Measurements from ENCODE around the gene CCDC136. TPM values are rescaled to one million over a fixed set of nuclear protein-coding genes. Genes with fewer than 3 reads are reported as not detected.

Gene CCDC136
- total RNA-seq, 1 donor from 2014 or later, result 17.9 TPM

DNA sequence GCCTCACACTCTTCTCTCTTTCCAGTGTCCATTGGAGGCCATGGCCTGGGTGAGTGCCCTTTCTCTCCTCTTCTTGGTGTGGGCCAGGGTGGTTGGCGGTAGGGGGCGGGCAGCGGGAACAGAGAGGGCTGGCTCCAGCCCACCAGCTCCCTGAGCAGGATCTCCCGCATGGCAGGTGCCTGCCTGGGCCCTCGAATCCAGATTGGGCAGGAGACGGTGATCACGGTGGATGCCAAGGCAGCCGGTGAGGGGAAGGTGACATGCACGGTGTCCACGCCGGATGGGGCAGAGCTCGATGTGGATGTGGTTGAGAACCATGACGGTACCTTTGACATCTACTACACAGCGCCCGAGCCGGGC, 57.4 kb downstream of the CCDC136 start:
- no peaks in the 10 kb centered on the region for H3K4me1 ChIP-seq
- peaks cover 0 to 31% of the 10 kb centered on the region in 2 donors for H3K36me3 ChIP-seq
- H3K27me3 ChIP-seq, result no peaks in the 10 kb centered on the region
- no peaks in the 10 kb centered on the region for H3K9me3 ChIP-seq
- intact Hi-C loops (cut with DNase I), result no loop called here
- DNase-seq (ENCODE audit: extremely low spot score in 2 of 2), result no peak
- no peak overlapping the region for H3K27ac ChIP-seq
- TF ChIP-seq, protein P1, sequence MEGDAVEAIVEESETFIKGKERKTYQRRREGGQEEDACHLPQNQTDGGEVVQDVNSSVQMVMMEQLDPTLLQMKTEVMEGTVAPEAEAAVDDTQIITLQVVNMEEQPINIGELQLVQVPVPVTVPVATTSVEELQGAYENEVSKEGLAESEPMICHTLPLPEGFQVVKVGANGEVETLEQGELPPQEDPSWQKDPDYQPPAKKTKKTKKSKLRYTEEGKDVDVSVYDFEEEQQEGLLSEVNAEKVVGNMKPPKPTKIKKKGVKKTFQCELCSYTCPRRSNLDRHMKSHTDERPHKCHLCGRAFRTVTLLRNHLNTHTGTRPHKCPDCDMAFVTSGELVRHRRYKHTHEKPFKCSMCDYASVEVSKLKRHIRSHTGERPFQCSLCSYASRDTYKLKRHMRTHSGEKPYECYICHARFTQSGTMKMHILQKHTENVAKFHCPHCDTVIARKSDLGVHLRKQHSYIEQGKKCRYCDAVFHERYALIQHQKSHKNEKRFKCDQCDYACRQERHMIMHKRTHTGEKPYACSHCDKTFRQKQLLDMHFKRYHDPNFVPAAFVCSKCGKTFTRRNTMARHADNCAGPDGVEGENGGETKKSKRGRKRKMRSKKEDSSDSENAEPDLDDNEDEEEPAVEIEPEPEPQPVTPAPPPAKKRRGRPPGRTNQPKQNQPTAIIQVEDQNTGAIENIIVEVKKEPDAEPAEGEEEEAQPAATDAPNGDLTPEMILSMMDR (IDR thresholded peaks at IDR 0.05), result no peak
- TF ChIP-seq POLR2A (IDR thresholded peaks at IDR 0.05) (no peak), POLR2AphosphoS5 (IDR thresholded peaks at IDR 0.05; ENCODE audit: insufficient read depth in 1 of 2, low read depth in 1 of 2) (no peak)
- no peak overlapping the region for H3K4me3 ChIP-seq

DNA sequence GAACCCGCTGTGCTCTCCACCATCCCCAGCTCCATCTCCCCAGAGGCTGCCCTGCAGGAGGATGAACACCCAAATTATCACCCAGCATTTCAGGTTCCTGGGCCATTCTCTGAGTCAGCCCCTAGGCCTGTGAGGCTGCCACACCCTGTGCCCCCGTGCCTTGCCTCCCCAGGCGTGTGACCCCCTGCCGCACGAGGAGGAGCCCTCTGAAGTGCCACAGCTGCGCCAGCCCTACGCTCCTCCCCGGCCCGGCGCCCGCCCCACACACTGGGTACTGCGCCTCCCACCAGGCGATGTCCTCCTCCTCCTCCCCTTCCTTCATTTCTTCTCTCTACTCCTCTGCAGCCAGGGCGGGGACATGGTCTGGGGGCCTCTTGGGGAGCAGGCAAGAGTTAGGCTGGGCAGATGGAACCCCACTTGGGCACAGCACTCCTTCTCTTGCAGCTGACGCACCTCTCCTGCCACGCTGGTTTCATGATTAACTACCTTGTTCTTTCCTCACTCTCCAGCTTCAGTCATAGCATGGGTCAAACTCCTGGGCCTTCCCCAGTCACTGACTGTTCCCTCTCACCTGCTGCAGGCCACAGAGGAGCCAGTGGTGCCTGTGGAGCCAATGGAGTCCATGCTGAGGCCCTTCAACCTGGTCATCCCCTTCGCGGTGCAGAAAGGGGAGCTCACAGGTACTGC, 58.2 kb downstream of the CCDC136 start:
- intact Hi-C loops (cut with DNase I), result no loop called here
- Histone ChIP-seq H3K27ac (no peak overlapping the region), H3K9me3 (no peaks in the 10 kb centered on the region), H3K36me3 (peaks cover 0 to 23% of the 10 kb centered on the region in 2 donors), H3K27me3 (no peaks in the 10 kb centered on the region), H3K4me3 (no peak overlapping the region), H3K4me1 (no peaks in the 10 kb centered on the region)
- TF ChIP-seq POLR2AphosphoS5 (IDR thresholded peaks at IDR 0.05; ENCODE audit: insufficient read depth in 1 of 2, low read depth in 1 of 2), result no peak
- DNase-seq (ENCODE audit: extremely low spot score in 2 of 2), result no peak

DNA sequence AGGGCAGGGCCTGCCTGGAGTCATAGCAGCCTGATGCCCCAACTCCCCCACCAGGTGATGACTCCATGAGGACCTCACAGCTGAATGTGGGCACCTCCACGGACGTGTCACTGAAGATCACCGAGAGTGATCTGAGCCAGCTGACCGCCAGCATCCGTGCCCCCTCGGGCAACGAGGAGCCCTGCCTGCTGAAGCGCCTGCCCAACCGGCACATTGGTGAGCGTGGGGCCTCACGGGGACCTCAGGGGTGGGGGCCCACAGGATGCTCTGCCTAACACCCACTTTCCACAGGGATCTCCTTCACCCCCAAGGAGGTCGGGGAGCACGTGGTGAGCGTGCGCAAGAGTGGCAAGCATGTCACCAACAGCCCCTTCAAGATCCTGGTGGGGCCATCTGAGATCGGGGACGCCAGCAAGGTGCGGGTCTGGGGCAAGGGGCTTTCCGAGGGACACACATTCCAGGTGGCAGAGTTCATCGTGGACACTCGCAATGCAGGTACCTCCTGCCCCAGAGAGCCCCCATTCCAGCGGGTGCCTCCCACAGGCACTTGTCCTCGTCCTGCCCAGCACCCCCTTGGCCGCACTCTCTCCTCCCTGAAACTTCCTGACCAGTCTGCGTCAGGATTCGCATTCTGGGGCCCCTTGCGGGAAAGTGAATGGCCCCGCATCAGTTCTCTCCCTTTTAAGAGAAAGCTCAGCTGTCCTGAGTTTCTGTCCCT, 60.9 kb downstream of the CCDC136 start:
- peaks cover 0 to 22% of the 10 kb centered on the region in 2 donors for H3K36me3 ChIP-seq
- no peaks in the 10 kb centered on the region for H3K27me3 ChIP-seq
- H3K4me3 ChIP-seq, result no peak overlapping the region
- peaks cover 7% of the 10 kb centered on the region for H3K4me1 ChIP-seq
- H3K27ac ChIP-seq, result no peak overlapping the region
- DNase-seq (ENCODE audit: extremely low spot score in 2 of 2), result no peak
- intact Hi-C loops (cut with DNase I), result no loop called here
- TF ChIP-seq POLR2AphosphoS5 (IDR thresholded peaks at IDR 0.05; ENCODE audit: insufficient read depth in 1 of 2, low read depth in 1 of 2) (no peak), POLR2A (IDR thresholded peaks at IDR 0.05) (no peak)
- TF ChIP-seq, protein P1 (IDR thresholded peaks at IDR 0.05), result no peak
- no peaks in the 10 kb centered on the region for H3K9me3 ChIP-seq

DNA sequence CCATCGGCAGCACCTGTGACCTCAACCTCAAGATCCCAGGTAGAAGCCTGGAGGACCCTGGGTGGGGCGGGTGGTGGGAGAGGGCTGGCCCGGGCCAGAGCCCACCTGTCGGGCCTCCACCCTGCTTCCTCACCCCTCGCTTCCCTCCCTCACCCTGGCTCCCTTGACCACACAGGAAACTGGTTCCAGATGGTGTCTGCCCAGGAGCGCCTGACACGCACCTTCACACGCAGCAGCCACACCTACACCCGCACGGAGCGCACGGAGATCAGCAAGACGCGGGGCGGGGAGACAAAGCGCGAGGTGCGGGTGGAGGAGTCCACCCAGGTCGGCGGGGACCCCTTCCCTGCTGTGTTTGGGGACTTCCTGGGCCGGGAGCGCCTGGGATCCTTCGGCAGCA, 62.0 kb downstream of the CCDC136 start:
- Histone ChIP-seq H3K27me3 (no peaks in the 10 kb centered on the region), H3K4me3 (no peak overlapping the region), H3K27ac (no peak overlapping the region), H3K4me1 (peaks cover 13% of the 10 kb centered on the region), H3K9me3 (no peaks in the 10 kb centered on the region), H3K36me3 (peaks cover 0 to 22% of the 10 kb centered on the region in 2 donors)
- TF ChIP-seq, protein P1 (IDR thresholded peaks at IDR 0.05), result no peak
- TF ChIP-seq POLR2AphosphoS5 (IDR thresholded peaks at IDR 0.05; ENCODE audit: insufficient read depth in 1 of 2, low read depth in 1 of 2), result no peak
- no peak for TF ChIP-seq POLR2A (IDR thresholded peaks at IDR 0.05)
- intact Hi-C loops (cut with DNase I), result no loop called here
- no peak for DNase-seq (ENCODE audit: extremely low spot score in 2 of 2)

DNA sequence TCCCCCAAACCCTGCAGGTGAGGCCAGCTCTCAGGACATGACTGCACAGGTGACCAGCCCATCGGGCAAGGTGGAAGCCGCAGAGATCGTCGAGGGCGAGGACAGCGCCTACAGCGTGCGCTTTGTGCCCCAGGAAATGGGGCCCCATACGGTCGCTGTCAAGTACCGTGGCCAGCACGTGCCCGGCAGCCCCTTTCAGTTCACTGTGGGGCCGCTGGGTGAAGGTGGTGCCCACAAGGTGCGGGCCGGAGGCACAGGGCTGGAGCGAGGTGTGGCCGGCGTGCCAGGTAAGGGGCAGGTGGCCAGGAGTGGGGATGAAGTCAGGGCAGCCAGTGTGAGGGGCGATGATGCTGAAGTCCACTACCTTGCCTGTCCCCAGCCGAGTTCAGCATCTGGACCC, 62.6 kb downstream of the CCDC136 start:
- H3K27ac ChIP-seq, result no peak overlapping the region
- no peak for TF ChIP-seq POLR2A (IDR thresholded peaks at IDR 0.05)
- TF ChIP-seq, protein P1 (IDR thresholded peaks at IDR 0.05), result no peak
- TF ChIP-seq POLR2AphosphoS5 (IDR thresholded peaks at IDR 0.05; ENCODE audit: insufficient read depth in 1 of 2, low read depth in 1 of 2), result no peak
- H3K27me3 ChIP-seq, result no peaks in the 10 kb centered on the region
- H3K36me3 ChIP-seq, result peaks cover 0 to 22% of the 10 kb centered on the region in 2 donors
- H3K4me3 ChIP-seq, result no peak overlapping the region
- H3K9me3 ChIP-seq, result no peaks in the 10 kb centered on the region
- DNase-seq (ENCODE audit: extremely low spot score in 2 of 2), result no peak
- intact Hi-C loops (cut with DNase I), result no loop called here
- H3K4me1 ChIP-seq, result peaks cover 19% of the 10 kb centered on the region
